Muscle layer of colon (tissue), 2 donors: ENCODE data around the gene EVA1C.
"Not testable (repeated sequence)": the region's sequence is repeated elsewhere in the genome, so short reads cannot be mapped to it uniquely, and the experiment has no call there.

Experiments used
- H3K27ac ChIP-seq: one replicate; pipeline ENCODE4 v1.7.0; 2013; ENCODE audit warnings: low read depth, mild to moderate bottlenecking, low read length, moderate library complexity
- H3K27me3 ChIP-seq, 2 donors: one replicate each; pipeline ENCODE4 v1.7.0; 2013; ENCODE audit warnings: low read length in 2 of 2, mild to moderate bottlenecking in 2 of 2; ENCODE audit not compliant: insufficient read depth in 2 of 2, control insufficient read depth in 1 of 2
- H3K36me3 ChIP-seq: one replicate; pipeline ENCODE4 v1.7.0; 2013; ENCODE audit warnings: mild to moderate bottlenecking, low read length; ENCODE audit not compliant: insufficient read depth
- H3K4me1 ChIP-seq: one replicate; pipeline ENCODE4 v1.7.0; 2013; ENCODE audit warnings: mild to moderate bottlenecking, low read length; ENCODE audit not compliant: insufficient read depth
- H3K4me3 ChIP-seq, 2 donors: one replicate each; pipeline ENCODE4 v1.7.0; 2013; ENCODE audit warnings: low read length in 2 of 2, low read depth in 1 of 2, mild to moderate bottlenecking in 1 of 2, moderate library complexity in 1 of 2
- H3K9ac ChIP-seq: one replicate; pipeline ENCODE4 v1.7.0; 2013; ENCODE audit warnings: low read length
- H3K9me3 ChIP-seq: one replicate; pipeline ENCODE4 v1.7.0; 2013; ENCODE audit warnings: mild to moderate bottlenecking, low read length
- donor health status: abdominal sarcoma.
- donor health status: Adenocarcinoma of cecum.

The EVA1C gene

DNA sequence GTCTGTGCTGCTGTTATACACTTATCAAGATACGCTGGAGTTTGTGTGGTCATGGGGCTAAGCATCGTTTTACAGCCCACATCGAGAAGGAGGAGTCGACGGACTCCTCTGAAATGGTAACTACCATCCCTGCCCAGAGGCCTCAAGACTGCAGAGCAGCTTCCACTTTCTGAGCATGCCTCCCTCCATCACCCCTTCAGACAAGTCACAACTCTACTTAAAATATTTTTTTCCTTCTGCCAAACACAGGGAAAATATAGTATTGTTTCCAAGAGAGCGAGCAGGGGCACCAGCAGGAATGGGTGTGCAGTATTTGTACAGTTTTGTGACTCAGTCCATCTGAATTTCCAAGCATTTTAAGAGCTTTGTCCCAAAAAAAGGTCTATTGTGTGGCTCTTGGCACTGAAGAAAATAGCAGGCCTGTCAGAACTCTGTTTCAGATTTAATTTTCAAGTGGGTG lies 14.1 kb downstream of the EVA1C start:
- Histone ChIP-seq H3K27me3 (no peaks in the 10 kb centered on the region), H3K9me3 (no peaks in the 10 kb centered on the region), H3K4me3 (no peak overlapping the region), H3K9ac (no peak overlapping the region), H3K27ac (no peak overlapping the region), H3K4me1 (no peaks in the 10 kb centered on the region), H3K36me3 (no peaks in the 10 kb centered on the region)

DNA sequence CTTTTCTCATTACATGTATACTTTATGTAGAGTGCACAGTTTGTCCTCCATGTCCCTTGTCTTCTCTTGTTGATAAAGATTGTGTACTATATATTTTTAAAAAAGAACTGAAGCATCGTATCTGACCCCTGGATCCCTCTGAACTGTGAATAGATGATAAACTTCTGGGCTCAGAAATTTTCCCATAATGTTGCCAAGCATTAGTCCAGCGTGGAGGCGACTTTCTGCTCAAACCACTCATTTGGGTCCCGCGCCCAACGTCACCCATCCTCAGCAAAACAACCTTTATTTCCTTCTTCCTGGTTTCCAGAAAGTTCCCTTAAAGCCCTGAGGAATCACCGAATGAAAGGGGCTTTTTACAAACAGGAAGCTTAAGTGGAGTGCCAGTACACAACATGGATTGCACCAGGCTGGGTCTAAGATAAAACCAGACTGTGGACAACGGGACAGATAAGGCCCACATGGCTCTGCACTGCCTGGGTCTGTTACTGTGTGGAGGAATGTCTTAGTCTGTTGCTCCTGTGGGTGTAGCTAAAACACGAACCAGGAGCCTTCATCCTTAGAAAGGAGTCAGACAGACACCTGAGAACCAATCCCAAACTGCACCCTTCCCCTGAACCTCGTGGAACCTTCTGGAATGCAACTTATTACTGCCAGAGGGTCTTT lies 15.6 kb downstream of the EVA1C start:
- Histone ChIP-seq H3K4me3 (no peak overlapping the region), H3K27ac (no peak overlapping the region), H3K9ac (no peak overlapping the region), H3K4me1 (no peaks in the 10 kb centered on the region), H3K27me3 (no peaks in the 10 kb centered on the region), H3K9me3 (no peaks in the 10 kb centered on the region), H3K36me3 (no peaks in the 10 kb centered on the region)

- H3K4me1 ChIP-seq, result not testable (repeated sequence)
Measured at GRCh38 chr21:32432982-32433660, 20.6 kb downstream of the EVA1C start.

DNA sequence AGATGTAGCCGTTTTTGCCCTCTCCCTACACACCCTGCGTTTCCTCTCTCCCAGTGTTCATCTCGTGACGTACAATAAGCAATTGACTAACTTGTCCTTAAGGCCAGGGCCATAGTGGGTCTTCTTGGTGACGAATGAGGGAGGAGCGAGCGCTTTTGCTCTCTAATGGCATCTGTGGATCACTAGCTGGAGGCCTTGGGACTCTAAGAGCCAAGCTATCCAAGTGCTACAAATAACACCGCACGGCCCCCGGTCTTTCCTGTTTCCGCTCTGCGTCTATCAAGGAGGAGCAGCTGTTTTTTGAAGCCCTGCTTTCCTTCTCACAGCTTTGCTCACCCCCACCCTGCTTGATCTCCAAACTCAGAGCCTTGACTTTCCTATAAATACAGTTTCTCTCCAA lies 25.2 kb downstream of the EVA1C start:
- Histone ChIP-seq H3K9me3 (no peaks in the 10 kb centered on the region), H3K9ac (no peak overlapping the region), H3K27ac (no peak overlapping the region), H3K36me3 (no peaks in the 10 kb centered on the region), H3K4me3 (no peak overlapping the region), H3K27me3 (no peaks in the 10 kb centered on the region), H3K4me1 (no peaks in the 10 kb centered on the region)

More at GRCh38 chr21:32432982-32433660, 20.6 kb downstream of the EVA1C start:
- H3K9me3 ChIP-seq, H3K27ac ChIP-seq, H3K27me3 ChIP-seq, H3K4me3 ChIP-seq, H3K36me3 ChIP-seq, H3K9ac ChIP-seq: not testable (repeated sequence)

GRCh38 chr21:32442566-32443318 lies 30.2 kb downstream of the EVA1C start:
- Histone ChIP-seq H3K27me3 (no peaks in the 10 kb centered on the region), H3K36me3 (no peaks in the 10 kb centered on the region), H3K4me1 (no peaks in the 10 kb centered on the region), H3K4me3 (no peak overlapping the region), H3K9ac (no peak overlapping the region), H3K27ac (no peak overlapping the region), H3K9me3 (no peaks in the 10 kb centered on the region)

DNA sequence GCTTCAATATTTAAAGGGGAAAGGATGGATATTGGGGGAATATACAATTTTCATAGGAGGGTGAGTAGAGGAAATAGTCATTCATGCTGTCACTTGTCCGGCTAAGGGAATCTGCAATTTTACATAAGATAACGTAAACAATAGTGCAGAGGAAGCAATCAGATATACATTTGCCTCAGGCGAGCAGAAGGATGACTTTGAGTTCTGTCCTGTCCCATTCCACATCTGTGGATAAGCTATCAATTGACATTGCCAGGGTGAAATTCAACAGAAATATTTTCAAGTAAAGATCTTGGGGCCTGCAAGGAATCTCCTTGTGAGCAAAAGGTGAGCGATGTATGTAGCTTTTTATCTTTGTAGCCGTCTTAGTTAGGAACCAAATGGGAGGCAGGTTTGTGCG lies 32.6 kb downstream of the EVA1C start:
- Histone ChIP-seq H3K27ac (no peak overlapping the region), H3K4me3 (no peak overlapping the region), H3K27me3 (no peaks in the 10 kb centered on the region)

DNA sequence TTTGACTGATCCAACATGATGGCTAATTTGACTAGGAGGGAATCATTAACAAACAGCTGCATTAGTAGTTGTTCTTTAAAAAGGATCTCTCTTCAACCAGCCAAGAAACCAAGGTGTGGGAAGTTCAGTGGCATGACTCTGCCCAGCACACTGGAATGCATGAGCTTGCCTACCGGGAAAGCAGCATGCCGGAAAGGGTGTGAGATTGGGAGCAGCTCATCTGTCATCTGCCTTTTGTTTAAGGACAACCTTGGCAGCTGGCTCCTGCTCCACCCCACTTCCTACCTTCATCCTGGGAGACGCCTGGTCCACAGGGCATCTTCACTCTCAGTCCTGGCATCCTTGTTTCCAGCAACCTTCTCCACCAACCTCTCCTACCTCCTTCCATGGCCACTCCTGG lies 33.9 kb downstream of the EVA1C start:
- H3K27me3 ChIP-seq, H3K4me3 ChIP-seq, H3K27ac ChIP-seq, H3K36me3 ChIP-seq, H3K9ac ChIP-seq, H3K4me1 ChIP-seq, H3K9me3 ChIP-seq: not testable (repeated sequence)

More for the DNA sequence above, 32.6 kb downstream of the EVA1C start:
- H3K9me3 ChIP-seq, result no peaks in the 10 kb centered on the region
- no peak overlapping the region for H3K9ac ChIP-seq
- no peaks in the 10 kb centered on the region for H3K36me3 ChIP-seq
- no peaks in the 10 kb centered on the region for H3K4me1 ChIP-seq

DNA sequence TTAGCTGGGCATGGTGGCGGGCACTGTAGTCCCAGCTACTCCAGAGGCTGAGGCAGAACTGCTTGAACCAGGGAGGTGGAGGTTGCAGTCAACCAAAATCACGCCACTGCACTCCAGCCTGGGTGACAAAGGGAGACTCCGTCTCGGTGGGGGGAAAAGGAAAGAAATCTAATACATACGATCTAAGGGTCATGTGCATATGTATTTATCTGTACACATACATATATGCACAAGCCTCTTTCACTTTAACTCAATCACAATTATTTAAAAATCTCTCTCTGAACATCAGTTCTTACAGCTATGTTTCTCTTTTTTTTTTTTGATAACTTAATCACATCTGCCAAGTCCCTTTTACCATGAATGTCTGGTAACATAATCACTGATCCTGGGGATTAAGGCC lies 34.7 kb downstream of the EVA1C start:
- H3K27ac ChIP-seq, result no peak overlapping the region
- H3K4me1 ChIP-seq, result no peaks in the 10 kb centered on the region
- no peaks in the 10 kb centered on the region for H3K27me3 ChIP-seq
- H3K36me3 ChIP-seq, result no peaks in the 10 kb centered on the region
- H3K4me3 ChIP-seq, result no peak overlapping the region
- H3K9ac ChIP-seq, result no peak overlapping the region
- no peaks in the 10 kb centered on the region for H3K9me3 ChIP-seq

DNA sequence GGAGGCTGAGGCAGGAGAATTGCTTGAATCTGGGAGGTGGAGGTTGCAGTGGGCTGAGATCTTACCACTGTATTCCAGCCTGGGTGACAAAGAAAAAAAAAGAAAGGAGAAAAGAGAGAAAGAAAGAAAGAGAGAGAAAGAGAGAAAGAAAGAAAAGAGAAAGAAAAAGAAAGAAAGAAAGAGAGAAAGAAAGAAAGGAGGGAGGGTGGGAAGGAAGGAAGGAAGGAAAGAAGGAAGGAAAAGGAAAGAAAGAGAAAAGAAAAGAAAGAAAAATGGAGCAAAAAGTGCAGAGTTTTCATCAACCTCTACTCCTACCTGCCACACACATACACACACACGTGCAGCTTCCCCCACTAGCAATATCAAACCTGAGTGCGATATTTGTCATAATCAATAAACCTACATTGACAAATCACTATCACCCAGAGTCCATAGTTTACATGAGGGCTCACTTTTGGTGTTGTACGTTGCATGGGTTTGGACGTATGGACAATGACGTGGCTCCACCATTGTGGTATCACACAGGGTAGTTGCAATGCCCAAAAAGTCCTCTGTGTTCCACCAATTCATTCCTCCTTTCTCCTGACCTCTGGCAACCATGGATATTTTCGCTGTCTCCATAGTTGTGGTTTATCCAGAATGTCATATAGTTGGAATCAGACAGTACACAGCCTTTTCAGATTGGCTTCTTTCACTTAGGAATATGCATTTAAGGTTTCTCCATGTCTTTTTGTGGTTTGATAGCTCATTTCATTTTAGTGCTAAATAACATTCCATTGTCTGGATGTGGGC lies 36.5 kb downstream of the EVA1C start:
- Histone ChIP-seq H3K27me3 (no peaks in the 10 kb centered on the region), H3K4me1 (no peaks in the 10 kb centered on the region), H3K9ac (no peak overlapping the region), H3K27ac (no peak overlapping the region), H3K9me3 (no peaks in the 10 kb centered on the region), H3K36me3 (no peaks in the 10 kb centered on the region), H3K4me3 (no peak overlapping the region)

GRCh38 chr21:32450881-32451701 lies 38.6 kb downstream of the EVA1C start:
- H3K9ac ChIP-seq, H3K4me3 ChIP-seq, H3K36me3 ChIP-seq, H3K9me3 ChIP-seq, H3K4me1 ChIP-seq, H3K27ac ChIP-seq, H3K27me3 ChIP-seq: not testable (repeated sequence)
